Transverse colon (tissue), 4 donors: Measurements from ENCODE around the gene CD320. TPM values are rescaled to one million over a fixed set of nuclear protein-coding genes. Genes with fewer than 3 reads are reported as not detected.
A peak's percentile ranks its signal among the peaks of the same experiment; 100 is the strongest.

Experiments
- DNase-seq: peaks from one replicate; pipeline ENCODE4 v3.0.0-alpha.2; 2019
- H3K27ac ChIP-seq, 4 donors: fragments of 200-600 bp; sonication (generic); 2 replicates each; pipeline ENCODE4 v1.5.1; 2016 to 2018; ENCODE audit warnings: inconsistent platforms in 4 of 4
- H3K27me3 ChIP-seq: fragments of 200-600 bp; sonication (generic); 2 replicates; pipeline ENCODE4 v1.5.1; 2017; ENCODE audit warnings: inconsistent platforms
- H3K36me3 ChIP-seq, 4 donors: fragments of 200-600 bp; sonication (generic); 2 replicates each; pipeline ENCODE4 v1.5.1; 2017 to 2019; ENCODE audit warnings: inconsistent platforms in 4 of 4
- H3K4me1 ChIP-seq, 4 donors: fragments of 200-600 bp; sonication (generic); 2 replicates each; pipeline ENCODE4 v1.5.1; 2017 to 2020; ENCODE audit warnings: inconsistent platforms in 4 of 4
- H3K4me3 ChIP-seq, 4 donors: fragments of 200-600 bp; sonication (generic); 1 replicate in 1 of 4; 2 replicates in 3 of 4; pipeline versions ENCODE4 v1.5.1 to v1.6.1; 2017 to 2019; ENCODE audit warnings: inconsistent platforms in 4 of 4
- H3K9me3 ChIP-seq, 2 donors: fragments of 200-600 bp; sonication (generic); 2 replicates each; pipeline ENCODE4 v1.5.1; 2017 to 2019; ENCODE audit warnings: inconsistent platforms in 2 of 2
- EP300 ChIP-seq: sonication (generic); formaldehyde crosslinking; IDR thresholded peaks from one replicate; pipeline ENCODE4 v1.6.1; 2017; ENCODE audit warnings: antibody characterized with exemption, low read depth
- POLR2A ChIP-seq: fragments of 450-650 bp; IDR thresholded peaks from one replicate; pipeline ENCODE4 v1.6.1; 2016; ENCODE audit warnings: antibody characterized with exemption, mild to moderate bottlenecking, moderate library complexity
- POLR2AphosphoS5 ChIP-seq, 3 donors: sonication (generic); formaldehyde crosslinking; IDR thresholded peaks; one replicate each; pipeline ENCODE4 v1.6.1; 2016; ENCODE audit warnings: antibody characterized with exemption in 3 of 3
- WGBS, 2 donors: methylation state at CpG; one replicate each; pipeline ENCODE4 v1.1.5; 2018; ENCODE audit warnings: low coverage in 1 of 2; 5-methylcytosine and 5-hydroxymethylcytosine counted together
- in situ Hi-C, 4 donors: fragments of 200-750 bp; cut with MboI; loops; one replicate each; pipeline versions ENCODE4 v1.15.0 to v1.15.1; 2017; ENCODE audit warnings: low sequenced_read_pairs in 3 of 4, low pct_ligation_motif_present in 1 of 4, low pct_unique_long_range_greater_than_20kb in 1 of 4
- intact Hi-C: fragments of 100-400 bp; cut with DNase I; formaldehyde crosslinking; loops from one replicate; pipeline ENCODE4 v1.15.1; 2023; ENCODE audit warnings: low total_unique reads
- total RNA-seq, 4 donors: library from RNA; depleted of rRNA; stranded (reverse); fragments of >200 nt; gene quantifications; one replicate each; pipeline ENCODE4 v1.1.0, GENCODE V29; 2016
- TF ChIP-seq, protein P1 (sequence below), 5 experiments: fragments of 200-600 bp in 3 of 5; fragments of 450-650 bp in 2 of 5; sonication (generic) in 3 of 5; IDR thresholded peaks; 1 replicate in 2 of 5; 2 replicates in 3 of 5; pipeline ENCODE4 v1.5.1; 2016 to 2017; ENCODE audit warnings: antibody characterized with exemption in 5 of 5, inconsistent platforms in 3 of 5, mild to moderate bottlenecking in 2 of 5, moderate library complexity in 1 of 5

The CD320 gene
- total RNA-seq, 4 donors from 2014 or later: 9.4 to 73.2 (median 41.0) TPM

DNA sequence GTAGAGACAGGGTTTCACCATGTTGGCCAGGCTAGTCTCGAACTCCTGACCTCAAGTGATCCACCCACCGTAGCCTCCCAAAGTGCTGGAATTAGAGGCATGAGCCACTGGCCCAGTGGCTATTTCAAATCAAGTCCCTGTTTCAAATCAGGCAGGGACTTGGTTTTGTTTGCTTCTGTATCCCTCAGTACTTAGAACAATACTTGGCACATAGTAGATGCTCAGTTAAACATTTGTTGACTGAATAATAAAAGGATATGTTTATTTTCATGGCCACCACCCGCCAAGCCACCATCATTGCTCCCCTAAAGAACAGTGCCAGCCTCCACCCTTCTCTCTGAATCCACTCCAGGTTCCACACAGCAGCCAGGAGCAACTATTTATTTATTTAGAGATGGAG, 17.3 kb upstream of the CD320 start:
- in situ Hi-C loops (no loop called here), intact Hi-C loops (no loop called here)
- H3K27me3 ChIP-seq: peaks cover 7% of the 10 kb centered on the region
- H3K9me3 ChIP-seq: no peaks in the 10 kb centered on the region
- H3K27ac ChIP-seq: no peak overlapping the region
- no peak for TF ChIP-seq POLR2A
- TF ChIP-seq, protein P1, sequence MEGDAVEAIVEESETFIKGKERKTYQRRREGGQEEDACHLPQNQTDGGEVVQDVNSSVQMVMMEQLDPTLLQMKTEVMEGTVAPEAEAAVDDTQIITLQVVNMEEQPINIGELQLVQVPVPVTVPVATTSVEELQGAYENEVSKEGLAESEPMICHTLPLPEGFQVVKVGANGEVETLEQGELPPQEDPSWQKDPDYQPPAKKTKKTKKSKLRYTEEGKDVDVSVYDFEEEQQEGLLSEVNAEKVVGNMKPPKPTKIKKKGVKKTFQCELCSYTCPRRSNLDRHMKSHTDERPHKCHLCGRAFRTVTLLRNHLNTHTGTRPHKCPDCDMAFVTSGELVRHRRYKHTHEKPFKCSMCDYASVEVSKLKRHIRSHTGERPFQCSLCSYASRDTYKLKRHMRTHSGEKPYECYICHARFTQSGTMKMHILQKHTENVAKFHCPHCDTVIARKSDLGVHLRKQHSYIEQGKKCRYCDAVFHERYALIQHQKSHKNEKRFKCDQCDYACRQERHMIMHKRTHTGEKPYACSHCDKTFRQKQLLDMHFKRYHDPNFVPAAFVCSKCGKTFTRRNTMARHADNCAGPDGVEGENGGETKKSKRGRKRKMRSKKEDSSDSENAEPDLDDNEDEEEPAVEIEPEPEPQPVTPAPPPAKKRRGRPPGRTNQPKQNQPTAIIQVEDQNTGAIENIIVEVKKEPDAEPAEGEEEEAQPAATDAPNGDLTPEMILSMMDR (IDR thresholded peaks at IDR 0.05): no peak
- TF ChIP-seq POLR2AphosphoS5 (IDR thresholded peaks at IDR 0.05): no peak
- no peak for TF ChIP-seq EP300
- DNase-seq: no peak
- 62 to 78% methylated on average over 3 of the region's 3 CpGs for WGBS, 2 donors
- no peaks in the 10 kb centered on the region for H3K36me3 ChIP-seq
- no peak overlapping the region for H3K4me3 ChIP-seq
- H3K4me1 ChIP-seq: peaks cover 11 to 19% (median 14%) of the 10 kb centered on the region in 4 donors

- TF ChIP-seq EP300 (no peak), POLR2AphosphoS5 (IDR thresholded peaks at IDR 0.05) (peak in 1 of 3 donors; percentile 27)
- intact Hi-C loops: no loop called here
- Histone ChIP-seq H3K9me3 (no peaks in the 10 kb centered on the region), H3K36me3 (no peaks in the 10 kb centered on the region), H3K4me1 (peaks cover 20 to 29% (median 24%) of the 10 kb centered on the region in 4 donors), H3K27ac (no peak overlapping the region), H3K4me3 (no peak overlapping the region), H3K27me3 (peaks cover 7% of the 10 kb centered on the region)
- in situ Hi-C loops: loop anchor here in 1 of 4 donors (5.0 kb wide), 1 partner anchor 57 kb away; no protein-coding TSS in a partner anchor
- no peak for DNase-seq
- 78% methylated on average over 17 of the region's 17 CpGs; no CpG with 5 or more reads in 1 of the 2 donors for WGBS, 2 donors
Observed at GRCh38 chr19:8324186-8325050, 16.3 kb upstream of the CD320 start.

DNA sequence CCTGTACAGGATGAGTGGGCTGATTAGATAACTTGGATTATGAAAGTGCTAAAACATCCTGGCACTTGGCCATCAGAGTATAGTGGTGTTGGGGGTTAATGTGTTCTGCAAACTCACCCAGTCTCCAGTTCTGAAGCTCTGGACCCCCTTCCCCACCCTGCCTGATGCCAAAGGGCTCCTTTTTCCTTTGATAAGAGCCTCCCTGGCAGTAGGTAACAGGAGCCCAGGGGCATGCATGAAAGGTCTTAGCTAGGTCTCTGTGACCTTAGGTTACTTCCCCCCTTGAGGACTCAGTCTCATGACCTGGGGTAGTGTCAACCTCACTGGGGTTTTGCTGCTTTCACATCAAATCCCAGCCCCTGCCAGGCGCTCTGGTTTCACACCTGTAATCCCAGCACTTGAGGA, 15.6 kb upstream of the CD320 start:
- no peaks in the 10 kb centered on the region for H3K36me3 ChIP-seq
- DNase-seq: no peak
- no peak overlapping the region for H3K27ac ChIP-seq
- TF ChIP-seq POLR2AphosphoS5 (IDR thresholded peaks at IDR 0.05) (no peak), EP300 (no peak), POLR2A (no peak)
- TF ChIP-seq, protein P1 (IDR thresholded peaks at IDR 0.05): no peak
- H3K4me1 ChIP-seq: peaks cover 20 to 29% (median 24%) of the 10 kb centered on the region in 4 donors
- no peak overlapping the region for H3K4me3 ChIP-seq
- in situ Hi-C loops: loop anchor here in 1 of 4 donors (5.0 kb wide), 1 partner anchor 56 kb away; no protein-coding TSS in a partner anchor
- peaks cover 7% of the 10 kb centered on the region for H3K27me3 ChIP-seq
- intact Hi-C loops: no loop called here
- WGBS, 2 donors: 73% methylated on average over 1 of the region's 1 CpG; no CpG with 5 or more reads in 1 of the 2 donors
- H3K9me3 ChIP-seq: no peaks in the 10 kb centered on the region

DNA sequence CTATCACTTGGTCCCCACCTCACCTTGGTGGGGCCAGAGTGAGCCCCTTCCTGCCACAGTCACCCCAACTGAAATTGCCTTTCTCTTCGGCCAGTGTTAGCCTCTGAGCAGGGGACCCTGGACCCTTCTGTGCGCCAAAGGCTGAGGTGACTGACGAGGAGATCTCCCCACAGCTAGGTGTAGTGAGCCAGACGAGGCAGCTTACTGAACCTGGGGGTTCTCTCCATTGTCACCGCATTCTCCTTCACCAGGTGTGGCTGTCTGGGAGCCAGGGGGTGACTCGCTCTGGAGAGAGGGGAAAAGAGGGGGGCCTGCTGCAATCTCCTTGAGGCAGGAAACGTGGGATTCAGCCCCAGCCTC, 14.5 kb upstream of the CD320 start:
- no peak for DNase-seq
- peaks cover 20 to 29% (median 24%) of the 10 kb centered on the region in 4 donors for H3K4me1 ChIP-seq
- intact Hi-C loops (no loop called here), in situ Hi-C loops (loop anchor here in 1 of 4 donors (5.0 kb wide), 1 partner anchor 55 kb away; no protein-coding TSS in a partner anchor)
- TF ChIP-seq EP300 (no peak), POLR2A (no peak)
- TF ChIP-seq, protein P1 (IDR thresholded peaks at IDR 0.05): no peak
- H3K27me3 ChIP-seq: peaks cover 3% of the 10 kb centered on the region
- H3K9me3 ChIP-seq: no peaks in the 10 kb centered on the region
- no peaks in the 10 kb centered on the region for H3K36me3 ChIP-seq
- peak overlapping the region; percentile 90 to 96 (median 94) for H3K27ac ChIP-seq
- peak overlapping the region in 3 of 4 donors; percentile 76 to 88 (median 86) for H3K4me3 ChIP-seq
- WGBS, 2 donors: 53% methylated on average over 6 of the region's 7 CpGs; no CpG with 5 or more reads in 1 of the 2 donors
